ENCODE data around the gene ISOC2.
"Not testable (repeated sequence)": the region's sequence is repeated elsewhere in the genome, so short reads cannot be mapped to it uniquely, and the experiment has no call there.

Gene ISOC2

GRCh38 chr19:55436847-55437246, 24.6 kb downstream of the ISOC2 start:
- DNase-seq = no peak

- no peak for DNase-seq
Measured at GRCh38 chr19:55435020-55435419, 26.4 kb downstream of the ISOC2 start.

GRCh38 chr19:55434356-55434919, 27.0 kb downstream of the ISOC2 start:
- no peak for DNase-seq

GRCh38 chr19:55433292-55433691, 28.1 kb downstream of the ISOC2 start:
- DNase-seq = no peak

GRCh38 chr19:55432241-55432959, 29.0 kb downstream of the ISOC2 start:
- no peak for DNase-seq

GRCh38 chr19:55431183-55431582, 30.3 kb downstream of the ISOC2 start:
- DNase-seq = no peak

GRCh38 chr19:55426042-55426441, 35.4 kb downstream of the ISOC2 start:
- DNase-seq = no peak

- DNase-seq = no peak
Measured at GRCh38 chr19:55424518-55424917, 36.9 kb downstream of the ISOC2 start.

GRCh38 chr19:55423225-55424005, 38.0 kb downstream of the ISOC2 start:
- no peak for DNase-seq

GRCh38 chr19:55421281-55421680, 40.2 kb downstream of the ISOC2 start:
- peak; percentile 23 for DNase-seq

- DNase-seq = no peak
Measured at GRCh38 chr19:55419624-55420236, 41.7 kb downstream of the ISOC2 start.

- DNase-seq = no peak
Measured at GRCh38 chr19:55419103-55419502, 42.3 kb downstream of the ISOC2 start.

GRCh38 chr19:55418185-55418584, 43.3 kb downstream of the ISOC2 start:
- DNase-seq = peak; percentile 13

GRCh38 chr19:55410168-55410567, 51.3 kb downstream of the ISOC2 start:
- no peak for DNase-seq

GRCh38 chr19:55409179-55409578, 52.3 kb downstream of the ISOC2 start:
- not testable (repeated sequence) for DNase-seq

GRCh38 chr19:55408533-55408872, 52.9 kb downstream of the ISOC2 start:
- DNase-seq = no peak

GRCh38 chr19:55407800-55408532, 53.5 kb downstream of the ISOC2 start:
- DNase-seq = peak; percentile 95

- not testable (repeated sequence) for DNase-seq
Measured at GRCh38 chr19:55407550-55407799, 54.0 kb downstream of the ISOC2 start, which contains the start of gene UBE2S. Gene UBE2S (minus strand): TSS chr19:55407788. CDS start chr19:55407589, 199 bp downstream.

GRCh38 chr19:55406826-55407549, 54.5 kb downstream of the ISOC2 start:
- DNase-seq = peak; percentile 19

GRCh38 chr19:55406091-55406825, 55.2 kb downstream of the ISOC2 start:
- no peak for DNase-seq

GRCh38 chr19:55405638-55406037, 55.8 kb downstream of the ISOC2 start:
- DNase-seq = no peak
